HEK293T (cell line): ENCODE results near the gene SOS2.

Source experiments
- BHLHE40 ChIP-seq: fragments of 450-650 bp; IDR thresholded peaks from 2 replicates; pipeline ENCODE4 v1.6.1; 2016; ENCODE audit warnings: mild to moderate bottlenecking, moderate library complexity, borderline replicate concordance
- FOXA1 ChIP-seq: fragments of 450-650 bp; IDR thresholded peaks from 2 replicates; pipeline ENCODE4 v1.6.1; 2016; ENCODE audit warnings: mild to moderate bottlenecking
- FOXM1 ChIP-seq: fragments of 450-650 bp; IDR thresholded peaks from 2 replicates; pipeline ENCODE4 v1.6.1; 2017; ENCODE audit warnings: mild to moderate bottlenecking, borderline replicate concordance
- LEF1 ChIP-seq: fragments of 450-650 bp; IDR thresholded peaks from 2 replicates; pipeline ENCODE4 v1.6.1; 2017; ENCODE audit warnings: mild to moderate bottlenecking, borderline replicate concordance
- NFRKB ChIP-seq: fragments of 450-650 bp; IDR thresholded peaks from 2 replicates; pipeline ENCODE4 v1.6.1; 2016; ENCODE audit warnings: mild to moderate bottlenecking, moderate library complexity
- SP1 ChIP-seq: fragments of 450-650 bp; IDR thresholded peaks from 2 replicates; pipeline ENCODE4 v1.6.1; 2017
- TARDBP ChIP-seq: fragments of 450-650 bp; IDR thresholded peaks from 2 replicates; pipeline ENCODE4 v1.6.1; 2016

DNA sequence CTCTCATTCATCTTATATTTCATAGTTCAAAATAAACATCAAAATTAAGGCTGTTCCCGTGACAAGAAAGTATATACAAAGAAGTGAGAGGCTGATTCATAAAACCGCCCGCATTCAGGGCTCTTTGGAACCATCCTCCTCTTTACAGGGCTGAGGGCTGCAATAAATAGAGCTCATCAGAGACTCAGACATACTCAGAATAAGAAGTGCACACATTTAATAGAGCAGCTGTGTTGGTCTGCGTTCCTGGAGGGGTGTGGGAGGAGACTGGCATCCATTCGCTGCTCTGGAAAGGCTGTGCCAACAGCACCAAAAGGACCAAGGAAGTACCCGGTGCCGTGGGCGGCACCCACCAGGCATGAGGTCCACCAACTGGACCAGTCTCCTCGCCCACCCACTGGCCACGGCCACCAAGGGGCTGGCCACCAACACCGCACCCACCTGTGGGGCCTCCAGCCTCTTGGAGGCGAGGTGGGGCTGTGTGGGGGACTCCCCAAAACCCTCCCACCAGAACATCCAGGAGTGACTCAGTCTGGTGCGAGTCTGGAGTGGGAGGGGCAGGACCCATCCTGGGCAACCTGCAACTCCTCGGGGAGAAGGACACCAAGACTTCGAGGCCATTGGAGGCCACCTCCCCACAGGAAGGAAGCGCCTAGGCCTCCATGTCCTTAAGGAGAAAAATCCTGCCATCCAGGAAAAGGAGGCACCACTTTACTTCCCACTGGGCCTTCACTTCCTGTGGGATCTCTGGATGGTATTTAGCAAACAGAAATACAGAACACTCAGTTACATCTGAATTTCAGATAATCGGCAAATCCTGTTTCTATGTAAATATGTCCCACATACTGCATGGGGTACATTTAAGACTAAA lies 147.7 kb downstream of the SOS2 start:
- TF ChIP-seq FOXA1 = no peak
- no peak for TF ChIP-seq FOXM1
- TF ChIP-seq BHLHE40 = no peak
- no peak for TF ChIP-seq SP1
- TF ChIP-seq TARDBP = no peak
- TF ChIP-seq LEF1 = no peak
- TF ChIP-seq NFRKB = no peak
